ENCODE measurements around the gene ADARB2. TPM values are rescaled to one million over a fixed set of nuclear protein-coding genes. Genes with fewer than 3 reads are reported as not detected.
"Not testable (repeated sequence)": the region's sequence is repeated elsewhere in the genome, so short reads cannot be mapped to it uniquely, and the experiment has no call there.

Gene ADARB2
- total RNA-seq, 4 donors from 2014 or later = 2.3 to 3.7 (median 2.6) TPM

GRCh38 chr10:1356349-1356748 lies 381.0 kb downstream of the ADARB2 start:
- Histone ChIP-seq H3K9me3 (no peaks in the 10 kb centered on the region), H3K27ac (replicated peaks in 1 of 4) (no peak overlapping the region), H3K4me1 (peaks cover 0 to 13% (median 0%) of the 10 kb centered on the region in 4 donors), H3K27me3 (peaks cover 0 to 39% (median 0%) of the 10 kb centered on the region in 4 donors), H3K36me3 (no peaks in the 10 kb centered on the region), H3K4me3 (no peak overlapping the region)
- intact Hi-C loops (cut with DNase I) = no loop called here
- WGBS = 63% methylated on average over 2 of the region's 4 CpGs
- no peak for DNase-seq (ENCODE audit: extremely low spot score)
- no peak for TF ChIP-seq POLR2A (IDR thresholded peaks at IDR 0.05; ENCODE audit: low read depth)
- no peak for TF ChIP-seq EP300 (IDR thresholded peaks at IDR 0.05)
- no peak for TF ChIP-seq CTCF (IDR thresholded peaks at IDR 0.05)
- no peak for TF ChIP-seq POLR2AphosphoS5 (IDR thresholded peaks at IDR 0.05)

- no peaks in the 10 kb centered on the region for H3K36me3 ChIP-seq
- no peak for TF ChIP-seq POLR2AphosphoS5 (IDR thresholded peaks at IDR 0.05)
- no peak for TF ChIP-seq EP300 (IDR thresholded peaks at IDR 0.05)
- TF ChIP-seq POLR2A (IDR thresholded peaks at IDR 0.05; ENCODE audit: low read depth) = no peak
- no peak for TF ChIP-seq CTCF (IDR thresholded peaks at IDR 0.05)
- DNase-seq (ENCODE audit: extremely low spot score) = no peak
- WGBS = 66% methylated on average over 8 of the region's 10 CpGs
- H3K4me1 ChIP-seq = peaks cover 0 to 2% (median 0%) of the 10 kb centered on the region in 4 donors
- H3K9me3 ChIP-seq = no peaks in the 10 kb centered on the region
- no peak overlapping the region for H3K4me3 ChIP-seq
- intact Hi-C loops (cut with DNase I) = no loop called here
- H3K27me3 ChIP-seq = peaks cover 0 to 27% (median 0%) of the 10 kb centered on the region in 4 donors
- no peak overlapping the region for H3K27ac ChIP-seq (replicated peaks in 1 of 4)
Observed at GRCh38 chr10:1354809-1355710, 382.3 kb downstream of the ADARB2 start.

GRCh38 chr10:1352296-1352695 lies 385.0 kb downstream of the ADARB2 start:
- H3K27me3 ChIP-seq = peaks cover 0 to 27% (median 0%) of the 10 kb centered on the region in 4 donors
- H3K4me1 ChIP-seq; H3K36me3 ChIP-seq; DNase-seq (ENCODE audit: extremely low spot score); H3K9me3 ChIP-seq; H3K27ac ChIP-seq (replicated peaks in 1 of 4); intact Hi-C loops (cut with DNase I); H3K4me3 ChIP-seq: not testable (repeated sequence)
- 86% methylated on average over 7 of the region's 7 CpGs for WGBS

GRCh38 chr10:1348773-1349050 lies 388.6 kb downstream of the ADARB2 start:
- Histone ChIP-seq H3K4me3 (no peak overlapping the region), H3K27me3 (peaks cover 0 to 7% (median 0%) of the 10 kb centered on the region in 4 donors), H3K4me1 (no peaks in the 10 kb centered on the region), H3K27ac (replicated peaks in 1 of 4) (no peak overlapping the region), H3K36me3 (no peaks in the 10 kb centered on the region), H3K9me3 (no peaks in the 10 kb centered on the region)
- DNase-seq (ENCODE audit: extremely low spot score) = no peak
- TF ChIP-seq POLR2AphosphoS5 (IDR thresholded peaks at IDR 0.05) (no peak), POLR2A (IDR thresholded peaks at IDR 0.05; ENCODE audit: low read depth) (no peak)
- WGBS = 81% methylated on average over 2 of the region's 5 CpGs
- intact Hi-C loops (cut with DNase I) = no loop called here

- TF ChIP-seq CTCF (IDR thresholded peaks at IDR 0.05) (no peak), EP300 (IDR thresholded peaks at IDR 0.05) (no peak), POLR2A (IDR thresholded peaks at IDR 0.05; ENCODE audit: low read depth) (no peak), POLR2AphosphoS5 (IDR thresholded peaks at IDR 0.05) (no peak)
- intact Hi-C loops (cut with DNase I) = no loop called here
Observed at GRCh38 chr10:1347962-1348772, 389.2 kb downstream of the ADARB2 start.

More at GRCh38 chr10:1347962-1348772, 389.2 kb downstream of the ADARB2 start:
- no peaks in the 10 kb centered on the region for H3K36me3 ChIP-seq
- DNase-seq (ENCODE audit: extremely low spot score) = no peak
- H3K9me3 ChIP-seq = no peaks in the 10 kb centered on the region
- H3K27ac ChIP-seq (replicated peaks in 1 of 4) = no peak overlapping the region
- 54% methylated on average over 9 of the region's 17 CpGs for WGBS
- no peaks in the 10 kb centered on the region for H3K4me1 ChIP-seq
- H3K4me3 ChIP-seq = no peak overlapping the region
- H3K27me3 ChIP-seq = peaks cover 0 to 7% (median 0%) of the 10 kb centered on the region in 4 donors

Data from esophagus muscularis mucosa (tissue), 4 donors.